Measurements from ENCODE around the gene ATP9A. TPM values are rescaled to one million over a fixed set of nuclear protein-coding genes. Genes with fewer than 3 reads are reported as not detected.
"Not testable (repeated sequence)": the region's sequence is repeated elsewhere in the genome, so short reads cannot be mapped to it uniquely, and the experiment has no call there.

Gene ATP9A
- total RNA-seq, 1 donor from 2014 or later, result 31.1 TPM

- no peak for DNase-seq (ENCODE audit: low read depth, low spot score)
These were observed 190.1 kb downstream of the ATP9A start for GRCh38 chr20:51578145-51578459.

DNA sequence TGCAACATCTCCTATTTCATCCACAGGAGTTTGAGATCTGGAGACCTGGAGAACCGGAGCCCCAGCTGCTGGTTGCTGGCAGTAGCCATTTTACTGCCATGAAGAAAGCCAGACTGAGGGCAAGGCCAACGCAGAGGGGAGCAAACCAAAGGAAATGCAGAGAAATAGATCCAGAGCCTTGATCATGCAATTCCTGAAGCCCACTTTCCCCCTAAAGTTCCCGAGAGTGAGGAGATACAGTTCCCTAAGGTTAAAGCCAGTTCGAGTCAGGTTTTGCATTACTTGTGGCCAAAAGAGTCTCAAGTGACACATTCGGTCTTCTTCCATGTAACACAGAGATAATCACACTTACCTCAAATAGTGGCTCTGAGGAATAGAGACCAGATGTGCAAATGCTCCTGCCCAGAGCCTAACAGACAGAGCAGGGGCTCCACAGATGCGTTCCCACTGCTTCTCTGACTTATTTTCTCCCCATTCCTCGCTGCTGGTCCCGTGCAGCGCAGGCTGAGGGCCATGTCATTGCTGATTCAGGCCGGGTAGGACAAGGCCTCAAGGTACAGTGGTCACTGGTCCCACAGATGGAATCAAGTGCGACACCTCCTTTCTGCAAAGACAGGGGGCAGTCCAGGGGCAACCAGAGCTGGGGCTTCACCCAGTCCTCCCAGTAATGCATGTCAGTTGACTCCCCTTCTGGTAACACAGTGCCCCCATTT is 190.6 kb downstream of the ATP9A start:
- DNase-seq (ENCODE audit: low read depth, low spot score), result no peak

GRCh38 chr20:51575486-51575885 is 192.7 kb downstream of the ATP9A start:
- DNase-seq (ENCODE audit: low read depth, low spot score), result no peak

DNA sequence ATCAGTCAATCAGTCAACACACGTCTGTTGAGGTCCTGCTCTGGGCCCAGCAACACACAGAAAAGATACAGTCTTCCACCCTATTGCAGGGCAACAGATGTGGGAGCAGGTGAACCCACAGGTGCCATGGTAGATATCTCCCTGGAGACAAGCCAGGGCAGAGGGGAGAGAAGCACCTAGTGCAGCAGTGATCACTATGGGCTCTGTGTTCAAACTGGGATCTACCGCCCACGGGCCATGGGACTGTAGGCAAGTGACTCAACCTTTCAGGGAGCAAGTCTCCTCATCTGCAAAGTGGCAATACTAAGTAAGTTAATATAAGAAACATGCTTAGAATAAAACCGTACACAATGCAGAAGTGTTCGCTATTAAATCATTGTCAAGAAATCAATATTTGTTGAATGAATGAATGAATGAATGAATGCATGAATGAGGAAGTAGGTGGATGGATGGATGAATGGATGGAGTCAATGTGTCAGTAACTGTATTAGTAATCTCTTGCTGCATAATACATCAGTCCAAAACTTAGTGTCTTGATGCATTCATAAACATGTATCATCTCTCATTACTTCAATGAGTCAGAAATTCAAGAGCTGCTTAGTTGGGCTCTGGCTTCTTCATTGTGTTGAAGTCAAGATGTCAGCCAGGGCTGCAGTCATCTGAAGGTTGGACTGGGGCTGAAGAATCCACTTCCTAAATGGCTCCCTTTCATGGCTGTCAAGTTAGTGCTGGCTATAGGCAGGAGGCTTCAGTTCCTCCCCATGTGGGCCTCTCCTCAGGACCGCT is 193.7 kb downstream of the ATP9A start:
- DNase-seq (ENCODE audit: low read depth, low spot score), result no peak

DNA sequence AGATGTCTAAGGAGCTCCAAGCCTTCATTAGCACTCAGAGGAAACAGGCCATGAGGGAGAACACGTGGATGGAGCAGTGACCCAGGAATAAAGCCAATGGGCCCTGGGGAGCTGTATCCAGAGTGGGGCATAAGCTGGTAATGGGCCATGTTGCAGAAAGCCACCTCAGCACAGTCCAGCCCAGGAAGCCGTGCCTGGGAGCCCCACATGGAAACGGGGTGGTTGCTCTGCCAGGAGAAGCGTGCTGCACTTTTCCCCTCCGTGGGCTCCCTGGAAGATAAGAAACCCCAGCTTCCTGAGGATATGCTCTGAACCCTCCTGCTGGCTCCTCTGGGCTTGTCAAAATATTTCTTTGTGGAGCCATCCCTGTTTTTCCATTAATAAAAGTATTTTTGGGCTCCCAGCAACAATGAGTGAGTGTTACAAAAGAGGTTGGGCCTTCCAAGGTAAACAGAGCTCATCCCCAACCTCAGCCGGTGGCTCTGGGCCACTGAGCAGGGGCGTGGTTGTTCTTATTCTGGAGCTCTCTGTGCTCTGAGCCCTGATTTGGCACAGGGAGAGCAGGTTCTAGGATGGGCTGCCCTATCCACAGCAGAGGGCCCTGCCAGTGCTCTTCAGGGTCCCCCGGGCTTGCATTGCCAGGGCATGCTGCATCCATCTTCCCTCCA is 194.5 kb downstream of the ATP9A start:
- DNase-seq (ENCODE audit: low read depth, low spot score), result no peak

DNA sequence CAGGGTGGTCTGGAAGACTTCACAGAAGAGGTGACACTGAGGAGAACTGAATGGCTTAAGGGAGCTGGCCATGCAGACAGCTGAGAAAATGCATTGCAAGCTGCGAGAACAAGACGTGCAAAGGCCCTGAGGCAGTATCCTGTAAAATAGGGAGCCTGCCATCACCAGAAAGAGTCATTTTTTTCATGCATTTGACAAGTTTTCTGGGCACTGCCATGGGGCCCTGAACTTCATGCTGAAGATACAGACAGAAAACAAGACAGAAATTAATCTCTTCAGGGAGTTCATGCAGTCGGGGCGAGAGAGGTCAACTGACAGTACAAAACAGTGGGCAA is 196.8 kb downstream of the ATP9A start:
- no peak for DNase-seq (ENCODE audit: low read depth, low spot score)

- DNase-seq (ENCODE audit: low read depth, low spot score), result no peak
These were observed 197.3 kb downstream of the ATP9A start for GRCh38 chr20:51570739-51571459.

- no peak for DNase-seq (ENCODE audit: low read depth, low spot score)
These were observed 198.1 kb downstream of the ATP9A start for GRCh38 chr20:51569815-51570738.

DNA sequence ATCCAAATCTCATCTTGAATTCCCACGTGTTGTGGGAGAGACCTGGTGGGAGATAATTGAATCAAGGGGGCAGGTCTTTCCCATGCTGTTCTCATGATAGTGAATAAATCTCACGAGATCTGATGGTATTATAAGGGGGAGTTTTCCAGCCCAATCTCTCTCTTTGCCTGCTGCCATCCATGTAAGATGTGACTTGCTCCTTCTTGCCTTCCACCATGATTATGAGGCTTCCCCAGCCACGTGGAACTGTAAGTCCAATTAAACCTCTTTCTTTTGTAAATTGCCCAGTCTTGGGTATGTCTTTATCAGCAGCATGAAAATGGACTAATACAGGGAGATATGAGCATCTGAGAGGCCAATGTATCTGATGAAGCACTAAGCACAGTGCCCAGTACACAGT is 199.7 kb downstream of the ATP9A start:
- DNase-seq (ENCODE audit: low read depth, low spot score), result not testable (repeated sequence)

- no peak for DNase-seq (ENCODE audit: low read depth, low spot score)
These were observed 200.6 kb downstream of the ATP9A start for GRCh38 chr20:51567622-51568021.

DNA sequence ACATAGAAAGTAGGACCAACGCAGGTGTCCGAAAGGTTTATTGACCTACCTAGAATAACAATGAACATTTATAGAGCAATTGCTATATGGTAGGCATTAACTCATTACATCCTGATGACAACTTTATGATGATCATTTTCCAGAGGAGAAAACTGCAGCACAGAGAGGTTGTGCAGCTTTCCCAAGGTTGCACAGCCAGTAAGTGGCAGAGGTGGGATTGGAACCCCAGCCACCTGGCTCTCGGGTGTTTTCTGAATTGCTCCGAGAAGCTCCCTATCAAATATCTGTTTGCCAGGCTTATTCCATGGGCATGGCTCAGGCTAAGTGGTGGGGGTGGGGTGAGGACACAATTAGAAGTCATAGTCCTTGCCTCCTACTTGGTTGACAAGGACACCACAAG is 201.6 kb downstream of the ATP9A start:
- DNase-seq (ENCODE audit: low read depth, low spot score), result no peak

DNA sequence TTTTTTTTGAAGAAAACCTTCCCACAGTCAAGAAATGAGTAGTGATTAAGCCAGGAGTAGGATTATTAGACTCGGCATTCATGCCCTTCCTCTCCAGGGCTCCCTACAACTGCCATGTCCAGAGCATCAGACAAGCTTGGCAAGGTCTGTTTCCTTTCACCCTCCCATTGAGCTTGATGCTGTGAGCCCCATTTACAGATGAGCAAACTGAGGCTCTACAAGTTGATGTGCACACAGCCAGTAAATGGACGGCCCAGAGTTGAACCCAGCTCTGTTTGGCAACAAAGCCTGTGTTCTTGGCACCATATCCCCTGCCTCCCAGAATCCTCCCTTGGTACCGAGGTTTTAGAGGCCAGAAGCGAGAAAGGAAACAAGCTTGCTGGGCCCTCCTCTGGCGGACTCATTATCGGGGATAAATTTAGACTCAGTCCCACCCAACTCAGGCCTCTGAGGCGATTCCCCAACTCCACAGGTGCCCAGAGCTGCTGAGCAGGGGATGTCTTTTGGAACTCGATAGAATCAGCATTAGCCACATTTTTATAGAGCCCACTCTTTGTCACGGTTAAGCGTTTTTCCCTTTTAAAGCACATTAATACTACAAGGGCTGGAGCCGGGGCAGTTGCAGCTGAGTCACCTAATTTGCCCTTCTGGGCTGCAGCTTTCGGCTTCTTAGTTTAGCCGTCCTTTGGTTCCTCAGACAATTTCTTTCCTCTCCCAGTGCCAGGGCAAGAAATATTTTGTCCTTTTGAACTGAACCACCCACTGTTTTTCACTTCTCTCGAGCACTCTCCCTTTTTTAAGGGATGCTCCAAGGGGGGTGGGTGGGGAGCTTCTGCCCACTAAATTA is 202.7 kb downstream of the ATP9A start:
- DNase-seq (ENCODE audit: low read depth, low spot score), result no peak

DNA sequence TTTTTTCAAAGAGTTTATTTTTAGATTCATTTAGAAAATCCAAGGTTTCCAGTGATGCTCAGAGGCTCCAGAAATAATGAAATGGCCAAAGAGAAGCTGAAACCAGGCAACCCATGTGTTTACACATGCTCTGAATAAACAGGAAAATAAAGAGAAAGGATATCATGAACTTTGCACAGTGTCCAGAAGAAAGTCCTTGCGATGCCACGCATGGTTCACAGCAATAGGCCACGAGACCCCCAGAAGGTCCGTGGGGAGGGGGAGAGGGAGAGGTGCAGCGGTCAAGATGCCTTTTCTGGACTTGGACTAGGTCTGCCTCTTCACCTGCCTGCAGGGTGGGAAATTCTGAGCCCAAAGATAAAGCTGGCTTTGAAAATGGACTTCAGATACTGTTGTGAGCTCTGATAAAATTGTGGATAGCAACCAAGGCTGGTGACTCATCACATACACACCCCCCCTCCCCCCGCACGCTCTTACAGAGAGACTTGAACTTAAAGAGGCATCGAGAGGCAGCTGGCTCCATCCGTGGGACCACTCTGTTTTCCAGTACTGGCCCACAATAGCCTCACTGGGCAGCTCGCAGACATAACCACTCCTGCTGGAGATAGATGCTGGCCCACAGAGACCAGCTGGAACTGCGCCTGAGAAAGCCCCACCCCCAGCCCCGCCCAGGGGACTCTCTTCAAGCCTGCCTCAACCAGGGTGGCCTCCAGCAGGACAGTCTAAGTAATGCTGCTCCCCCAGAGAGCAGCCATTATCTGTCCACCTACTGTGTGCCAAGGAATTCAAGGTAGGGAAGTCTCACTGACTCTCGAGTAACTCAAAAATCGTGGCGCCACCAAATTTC is 204.5 kb downstream of the ATP9A start:
- DNase-seq (ENCODE audit: low read depth, low spot score), result peak; percentile 75

DNA sequence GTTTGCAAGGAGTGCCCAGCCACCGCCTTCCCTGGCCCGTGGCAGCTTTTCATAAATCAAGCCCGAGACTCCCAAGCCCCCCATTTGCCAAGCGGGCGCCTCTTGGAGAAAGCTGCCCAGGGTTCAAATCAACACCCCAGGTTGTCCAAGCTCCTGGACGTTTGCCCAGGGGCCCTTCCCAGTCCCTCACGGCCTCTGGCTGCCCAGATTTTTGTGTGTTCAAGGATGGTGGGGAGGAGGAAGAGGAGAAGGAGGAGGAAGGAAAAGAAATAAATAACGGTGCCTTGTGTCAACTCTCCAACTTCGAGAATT is 205.1 kb downstream of the ATP9A start:
- DNase-seq (ENCODE audit: low read depth, low spot score), result no peak

- peak; percentile 94 for DNase-seq (ENCODE audit: low read depth, low spot score)
These were observed 205.6 kb downstream of the ATP9A start for GRCh38 chr20:51562332-51563173.

DNA sequence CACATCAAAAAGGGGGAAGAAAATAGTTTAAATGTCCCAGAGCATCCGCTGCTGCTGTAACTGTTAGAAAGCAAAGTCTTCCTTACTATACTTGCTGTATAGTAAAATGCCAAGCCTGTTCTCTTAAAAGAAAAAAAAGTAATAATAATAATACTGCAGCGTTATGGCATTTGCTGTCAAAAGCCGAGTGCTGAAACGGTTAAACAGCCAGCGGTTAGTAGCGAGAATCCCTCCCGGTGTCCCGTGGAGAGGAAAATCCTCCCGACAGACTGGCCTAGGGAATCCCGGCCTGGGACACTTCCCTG is 206.2 kb downstream of the ATP9A start:
- DNase-seq (ENCODE audit: low read depth, low spot score), result no peak

DNA sequence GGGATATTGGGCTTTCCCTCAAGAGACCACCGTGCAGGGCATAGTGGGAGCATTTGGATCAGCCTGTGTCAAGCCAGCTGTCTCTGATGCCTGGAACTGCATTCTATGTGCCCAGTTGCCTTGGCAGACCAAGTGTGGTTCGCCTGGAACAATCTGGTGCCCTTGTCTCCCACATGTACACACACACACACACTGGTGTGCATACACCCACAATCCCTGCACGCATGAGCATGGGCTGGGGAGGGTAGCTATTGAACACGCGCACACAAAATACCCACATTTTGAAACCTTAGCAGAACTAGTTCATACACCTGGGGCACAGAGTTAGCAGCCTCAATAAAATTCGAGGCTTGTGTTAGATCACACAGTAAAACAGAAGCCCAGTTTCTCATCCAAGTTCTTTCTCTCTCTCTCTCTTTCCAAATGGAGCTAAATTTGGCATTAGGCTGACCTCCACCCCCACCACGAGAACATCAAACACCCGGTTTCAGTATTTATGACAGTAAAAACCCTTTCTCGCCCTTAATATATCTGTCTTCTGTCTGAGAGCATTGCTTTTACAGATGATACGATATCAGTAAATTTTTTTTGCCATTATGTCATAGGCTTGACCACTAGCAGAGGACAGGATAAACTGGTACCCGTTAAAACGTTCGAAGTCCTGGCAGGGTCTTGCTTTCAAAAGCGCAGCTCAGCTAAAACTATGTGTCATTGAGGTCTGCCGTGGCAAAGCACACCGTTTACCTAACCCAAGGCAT is 207.5 kb downstream of the ATP9A start:
- DNase-seq (ENCODE audit: low read depth, low spot score), result no peak

DNA sequence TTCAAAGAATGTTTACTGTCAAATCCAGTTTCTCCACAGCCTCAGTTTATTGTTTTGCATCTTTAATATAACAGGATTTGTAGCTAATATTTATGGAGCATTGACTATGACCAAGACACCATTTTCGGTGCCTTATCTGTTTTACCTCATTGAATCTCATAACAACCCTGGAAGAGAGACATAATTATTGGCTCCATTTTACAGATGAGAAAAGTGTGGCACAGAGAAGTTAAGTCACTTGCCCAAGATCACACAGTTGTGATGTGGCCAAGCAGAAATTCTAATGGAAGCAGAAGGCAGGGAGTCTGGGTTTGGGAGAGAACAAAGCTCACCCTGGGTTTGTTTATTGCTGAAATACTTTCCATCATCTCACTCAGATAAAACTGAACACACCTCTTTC is 208.1 kb downstream of the ATP9A start:
- no peak for DNase-seq (ENCODE audit: low read depth, low spot score)

All from pulmonary artery endothelial cell (primary cell).